ENCODE results near the gene MAN1C1.

The MAN1C1 gene

GRCh38 chr1:25744140-25744581, 127.6 kb downstream of the MAN1C1 start:
- no peak for FAIRE-seq

GRCh38 chr1:25744636-25745425, 128.2 kb downstream of the MAN1C1 start:
- no peak for FAIRE-seq

GRCh38 chr1:25746299-25747045, 129.9 kb downstream of the MAN1C1 start:
- no peak for FAIRE-seq

- no peak for FAIRE-seq
Measured at GRCh38 chr1:25747046-25747719, 130.6 kb downstream of the MAN1C1 start.

- no peak for FAIRE-seq
Measured at GRCh38 chr1:25748531-25749205, 132.1 kb downstream of the MAN1C1 start.

- FAIRE-seq, result no peak
Measured at GRCh38 chr1:25750923-25751605, 134.5 kb downstream of the MAN1C1 start.

- FAIRE-seq, result no peak
Measured at GRCh38 chr1:25754470-25755181, 138.0 kb downstream of the MAN1C1 start.

GRCh38 chr1:25755475-25756125, 139.0 kb downstream of the MAN1C1 start:
- no peak for FAIRE-seq

GRCh38 chr1:25756215-25756614, 139.6 kb downstream of the MAN1C1 start:
- no peak for FAIRE-seq

- no peak for FAIRE-seq
Measured at GRCh38 chr1:25757151-25757845, 140.7 kb downstream of the MAN1C1 start.

GRCh38 chr1:25757846-25758185, 141.2 kb downstream of the MAN1C1 start:
- FAIRE-seq, result no peak

GRCh38 chr1:25758466-25759070, 142.0 kb downstream of the MAN1C1 start:
- FAIRE-seq, result no peak

- FAIRE-seq, result no peak
Measured at GRCh38 chr1:25760122-25760719, 143.6 kb downstream of the MAN1C1 start.

- FAIRE-seq, result no peak
Measured at GRCh38 chr1:25760871-25761270, 144.3 kb downstream of the MAN1C1 start.

GRCh38 chr1:25763493-25763892, 146.9 kb downstream of the MAN1C1 start:
- FAIRE-seq, result no peak

GRCh38 chr1:25765136-25765922, 148.7 kb downstream of the MAN1C1 start:
- FAIRE-seq, result no peak

GRCh38 chr1:25765923-25766589, 149.5 kb downstream of the MAN1C1 start:
- FAIRE-seq, result no peak

GRCh38 chr1:25766721-25767436, 150.3 kb downstream of the MAN1C1 start:
- no peak for FAIRE-seq
